Mesodermal cell (in vitro differentiated cells): ENCODE results near the gene SSBP2.

Source experiments
- H3K27ac ChIP-seq: 2 replicates; pipeline ENCODE4 v1.7.0; 2013; ENCODE audit warnings: mild to moderate bottlenecking, low read depth, low read length, moderate library complexity; ENCODE audit not compliant: severe bottlenecking
- H3K36me3 ChIP-seq: 2 replicates; pipeline ENCODE4 v1.7.1; 2013; ENCODE audit warnings: mild to moderate bottlenecking, low read length, moderate library complexity; ENCODE audit not compliant: control insufficient read depth, insufficient read depth
- H3K4me1 ChIP-seq: one replicate; pipeline ENCODE4 v1.7.1; 2013; ENCODE audit warnings: mild to moderate bottlenecking, low read length; ENCODE audit not compliant: insufficient read depth, control insufficient read depth, poor library complexity, severe bottlenecking
- H3K4me3 ChIP-seq: 2 replicates; pipeline ENCODE4 v1.7.0; 2013; ENCODE audit warnings: low read length, control low read depth, mild to moderate bottlenecking; ENCODE audit not compliant: insufficient read depth, poor library complexity, severe bottlenecking; ENCODE audit errors: extremely low read depth
- H3K9me3 ChIP-seq: 2 replicates; pipeline ENCODE4 v1.7.1; 2013; ENCODE audit warnings: mild to moderate bottlenecking, low read length, moderate library complexity; ENCODE audit not compliant: control insufficient read depth
- WGBS, 2 experiments: methylation state at CpG; one replicate each; pipeline ENCODE4 v1.1.5; 2013; ENCODE audit warnings: missing lambda C conversion rate in 2 of 2; ENCODE audit not compliant: insufficient coverage in 2 of 2; 5-methylcytosine and 5-hydroxymethylcytosine counted together

SSBP2 gene

DNA sequence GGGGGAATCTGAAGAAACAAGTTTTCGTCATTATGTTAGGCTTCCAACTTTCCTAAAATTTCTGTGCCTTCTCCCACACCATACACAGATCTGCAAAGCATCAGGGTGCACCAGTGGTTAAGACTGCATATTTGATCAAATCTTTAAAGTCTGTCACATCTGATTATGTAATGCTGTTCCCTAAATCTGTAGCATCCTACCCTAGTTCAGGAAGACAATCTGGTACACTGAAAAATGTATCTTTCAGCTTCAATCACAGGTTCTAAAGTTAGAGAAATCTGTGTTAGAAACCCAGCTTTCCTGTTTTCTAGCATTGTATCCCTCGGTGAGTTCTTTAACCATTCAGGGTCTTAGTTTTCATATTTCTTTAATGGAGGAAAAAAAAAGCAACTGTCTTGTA is 3.9 kb downstream of the SSBP2 start:
- no CpG with 5 or more reads among the region's 2 CpGs for WGBS, 2 experiments
- peaks cover 5% of the 10 kb centered on the region for H3K4me1 ChIP-seq
- H3K4me3 ChIP-seq, result no peak overlapping the region
- H3K36me3 ChIP-seq, result no peaks in the 10 kb centered on the region
- H3K9me3 ChIP-seq, result no peaks in the 10 kb centered on the region
- H3K27ac ChIP-seq, result no peak overlapping the region

- H3K36me3 ChIP-seq, result no peaks in the 10 kb centered on the region
- no peaks in the 10 kb centered on the region for H3K4me1 ChIP-seq
- no peak overlapping the region for H3K4me3 ChIP-seq
- no peak overlapping the region for H3K27ac ChIP-seq
- H3K9me3 ChIP-seq, result no peaks in the 10 kb centered on the region
- WGBS, 2 experiments, result 93% methylated on average over 2 of the region's 2 CpGs; no CpG with 5 or more reads in 1 of the 2 experiments
Measured at GRCh38 chr5:81740758-81741157, 10.1 kb downstream of the SSBP2 start.

DNA sequence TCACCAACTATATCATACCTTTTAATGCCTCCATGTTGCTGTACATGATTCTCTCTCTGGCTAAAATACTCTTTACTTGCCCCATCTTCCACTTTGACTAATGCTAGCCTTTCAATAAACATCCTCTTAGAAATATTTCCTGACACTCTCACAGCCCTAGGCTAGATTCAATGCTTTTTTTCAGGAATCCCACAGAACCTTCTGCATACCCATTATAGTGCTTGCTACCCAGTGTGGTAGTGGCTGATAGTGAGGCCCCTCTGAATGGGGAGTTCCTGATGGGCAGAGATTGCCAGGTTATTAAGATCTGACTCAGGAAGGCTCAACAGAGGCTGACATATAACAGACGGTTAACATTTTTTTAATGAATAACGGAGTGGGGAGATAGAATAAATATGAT is 11.6 kb downstream of the SSBP2 start:
- no CpG with 5 or more reads among the region's 2 CpGs for WGBS, 2 experiments
- Histone ChIP-seq H3K9me3 (no peaks in the 10 kb centered on the region), H3K4me3 (no peak overlapping the region), H3K4me1 (no peaks in the 10 kb centered on the region), H3K27ac (no peak overlapping the region), H3K36me3 (no peaks in the 10 kb centered on the region)

DNA sequence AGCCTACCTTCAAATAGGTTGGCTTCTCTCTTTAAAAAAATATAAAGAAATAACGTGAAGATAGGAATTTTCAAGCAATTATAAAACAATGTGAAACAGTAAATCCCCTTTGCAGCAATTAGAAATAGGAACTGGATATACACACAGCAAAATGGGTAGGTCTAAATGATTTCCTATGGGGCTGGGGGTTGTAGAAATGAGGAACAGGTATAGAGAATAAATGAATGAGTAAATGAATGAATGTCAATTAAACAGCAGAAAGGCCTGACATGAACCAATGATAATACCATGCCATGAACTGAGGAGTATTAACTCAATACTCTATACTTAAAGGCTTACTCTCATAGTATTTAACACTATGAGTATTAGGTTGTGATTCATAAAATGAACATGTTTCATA is 21.6 kb downstream of the SSBP2 start:
- H3K27ac ChIP-seq, result no peak overlapping the region
- no CpG with 5 or more reads among the region's 1 CpG for WGBS, 2 experiments
- no peak overlapping the region for H3K4me3 ChIP-seq
- no peaks in the 10 kb centered on the region for H3K4me1 ChIP-seq
- H3K36me3 ChIP-seq, result no peaks in the 10 kb centered on the region
- no peaks in the 10 kb centered on the region for H3K9me3 ChIP-seq

DNA sequence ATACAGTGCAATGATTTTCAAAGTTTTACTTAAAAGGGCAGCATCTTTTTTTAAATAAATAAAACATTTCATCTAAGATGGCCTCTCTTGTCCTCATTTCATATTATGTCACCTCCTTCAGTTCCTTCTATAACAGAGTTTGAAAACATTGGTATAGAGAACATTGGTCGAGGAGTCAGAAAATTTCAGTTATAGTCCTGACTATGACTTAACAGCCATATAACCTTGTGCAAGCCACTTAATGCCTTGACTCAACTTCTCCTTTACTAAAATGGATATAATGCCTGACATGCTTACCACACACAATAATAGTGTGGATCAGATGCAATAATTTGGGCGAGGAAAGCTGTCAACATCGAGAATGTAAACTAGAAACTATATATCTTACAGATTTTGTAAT is 22.6 kb downstream of the SSBP2 start:
- Histone ChIP-seq H3K9me3 (no peaks in the 10 kb centered on the region), H3K36me3 (no peaks in the 10 kb centered on the region), H3K27ac (no peak overlapping the region), H3K4me1 (no peaks in the 10 kb centered on the region), H3K4me3 (no peak overlapping the region)
- WGBS, 2 experiments, result 100% methylated on average over 1 of the region's 3 CpGs; no CpG with 5 or more reads in 1 of the 2 experiments

DNA sequence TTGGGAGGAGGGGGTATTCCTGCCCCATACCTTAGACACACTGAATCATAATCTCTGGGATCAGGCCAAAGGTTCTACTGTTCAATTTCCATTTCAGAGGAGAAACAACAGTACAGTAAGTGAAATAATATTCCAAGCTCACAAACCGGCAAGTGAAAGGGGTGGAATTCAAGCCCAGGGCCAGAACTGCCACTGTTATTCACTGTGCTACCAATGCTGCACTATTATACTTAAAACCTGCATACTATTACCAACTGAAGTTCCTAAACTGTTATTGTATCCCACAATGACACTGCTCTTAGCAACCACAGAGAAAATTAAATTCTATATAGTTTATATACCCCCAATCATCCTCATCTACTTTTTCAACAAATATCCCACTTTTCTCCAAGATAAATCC is 24.6 kb downstream of the SSBP2 start:
- no peak overlapping the region for H3K4me3 ChIP-seq
- 86 to 100% methylated on average over 1 of the region's 1 CpG for WGBS, 2 experiments
- H3K9me3 ChIP-seq, result no peaks in the 10 kb centered on the region

GRCh38 chr5:81724571-81724970 is 26.3 kb downstream of the SSBP2 start:
- no peaks in the 10 kb centered on the region for H3K9me3 ChIP-seq
- WGBS, 2 experiments, result no CpG with 5 or more reads among the region's 5 CpGs
- H3K36me3 ChIP-seq, result no peaks in the 10 kb centered on the region
- H3K27ac ChIP-seq, result no peak overlapping the region
- H3K4me3 ChIP-seq, result no peak overlapping the region
- H3K4me1 ChIP-seq, result no peaks in the 10 kb centered on the region

More for the DNA sequence above, 24.6 kb downstream of the SSBP2 start:
- H3K27ac ChIP-seq, result no peak overlapping the region
- H3K4me1 ChIP-seq, result no peaks in the 10 kb centered on the region
- H3K36me3 ChIP-seq, result no peaks in the 10 kb centered on the region

- H3K4me3 ChIP-seq, result no peak overlapping the region
- no peaks in the 10 kb centered on the region for H3K4me1 ChIP-seq
- H3K27ac ChIP-seq, result no peak overlapping the region
- WGBS, 2 experiments, result no CpG with 5 or more reads among the region's 1 CpG
- no peaks in the 10 kb centered on the region for H3K9me3 ChIP-seq
- H3K36me3 ChIP-seq, result peaks cover 1% of the 10 kb centered on the region
Measured at GRCh38 chr5:81724108-81724507, 26.8 kb downstream of the SSBP2 start.

GRCh38 chr5:81721049-81721448 is 29.8 kb downstream of the SSBP2 start:
- Histone ChIP-seq H3K36me3 (peaks cover 3% of the 10 kb centered on the region), H3K4me3 (no peak overlapping the region), H3K4me1 (peaks cover 7% of the 10 kb centered on the region), H3K9me3 (no peaks in the 10 kb centered on the region), H3K27ac (no peak overlapping the region)
- WGBS, 2 experiments, result 60 to 70% methylated on average over 1 to 2 of the region's 2 CpGs

DNA sequence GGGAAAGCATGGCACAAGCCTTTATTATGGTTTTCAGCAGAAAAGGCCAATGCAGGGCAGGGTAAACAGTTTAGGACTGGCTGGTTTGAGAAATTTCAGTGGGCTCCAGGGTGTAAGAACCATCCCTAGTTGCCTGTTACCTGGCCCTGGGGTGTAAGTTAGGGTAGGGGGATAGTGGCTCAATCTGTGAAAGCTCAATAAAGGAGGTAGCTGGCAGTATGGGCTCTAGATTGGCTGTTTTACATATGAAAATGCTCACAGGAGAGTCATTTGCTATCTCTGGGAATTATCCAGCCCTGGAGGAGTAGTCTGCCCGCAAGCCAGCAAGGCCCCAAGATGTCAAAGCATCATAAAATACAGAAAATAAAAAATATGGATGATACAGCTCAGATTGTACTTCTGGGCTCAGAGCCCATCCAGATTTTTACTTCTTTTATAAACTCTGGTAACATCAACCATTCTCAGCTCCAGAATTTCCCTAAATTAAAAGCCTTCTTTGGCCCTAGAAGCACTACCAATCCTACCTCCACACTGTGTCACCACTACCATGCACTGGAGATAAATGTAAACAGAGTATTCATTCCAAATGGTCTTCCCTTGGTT is 31.1 kb downstream of the SSBP2 start:
- Histone ChIP-seq H3K9me3 (no peaks in the 10 kb centered on the region), H3K4me3 (no peak overlapping the region), H3K36me3 (peaks cover 3% of the 10 kb centered on the region), H3K27ac (no peak overlapping the region), H3K4me1 (peaks cover 7% of the 10 kb centered on the region)
- no CpG with 5 or more reads among the region's 1 CpG for WGBS, 2 experiments

GRCh38 chr5:81718300-81718699 is 32.6 kb downstream of the SSBP2 start:
- H3K36me3 ChIP-seq, result peaks cover 3% of the 10 kb centered on the region
- no peak overlapping the region for H3K4me3 ChIP-seq

More at GRCh38 chr5:81718300-81718699, 32.6 kb downstream of the SSBP2 start:
- no peaks in the 10 kb centered on the region for H3K9me3 ChIP-seq
- peak overlapping the region; percentile 37 for H3K27ac ChIP-seq
- peaks cover 7% of the 10 kb centered on the region for H3K4me1 ChIP-seq
- WGBS, 2 experiments, result 100% methylated on average over 1 of the region's 6 CpGs; no CpG with 5 or more reads in 1 of the 2 experiments
